ENCODE data around the gene KLHL12. TPM values are rescaled to one million over a fixed set of nuclear protein-coding genes. Genes with fewer than 3 reads are reported as not detected.

KLHL12 gene
- total RNA-seq, 4 donors from 2014 or later, result 14.1 to 23.0 (median 21.5) TPM

DNA sequence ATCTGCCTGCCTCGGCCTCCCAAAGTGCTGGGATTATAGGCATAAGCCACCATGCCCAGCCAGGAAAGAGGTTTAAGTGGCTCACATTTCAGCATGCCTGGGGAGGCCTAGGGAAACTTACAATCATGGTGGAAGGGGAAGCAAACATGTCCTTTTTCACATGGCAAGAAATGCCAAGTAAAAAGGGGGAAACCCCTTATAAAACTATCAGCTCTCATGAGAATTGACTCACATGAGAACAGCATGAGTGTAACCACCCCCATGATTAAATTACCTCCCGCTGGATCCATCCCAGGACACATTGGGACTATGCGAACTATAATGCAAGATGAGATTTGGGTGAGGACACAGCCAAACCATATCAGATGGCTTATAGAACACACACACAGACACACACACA lies 8.8 kb upstream of the KLHL12 start:
- Histone ChIP-seq H3K36me3 (peaks cover 0 to 12% of the 10 kb centered on the region in 2 donors), H3K4me3 (no peak overlapping the region), H3K4me1 (no peaks in the 10 kb centered on the region), H3K27me3 (no peaks in the 10 kb centered on the region), H3K27ac (no peak overlapping the region), H3K9me3 (no peaks in the 10 kb centered on the region)
- ATAC-seq, result no peak
- 60 to 80% methylated on average over 2 to 3 of the region's 3 CpGs for WGBS, 2 donors (ENCODE audit: low coverage in 1 of 2)
- TF ChIP-seq EP300 (IDR thresholded peaks at IDR 0.05) (no peak), POLR2A (IDR thresholded peaks at IDR 0.05) (no peak), POLR2AphosphoS5 (IDR thresholded peaks at IDR 0.05) (no peak)
- TF ChIP-seq, protein P1, sequence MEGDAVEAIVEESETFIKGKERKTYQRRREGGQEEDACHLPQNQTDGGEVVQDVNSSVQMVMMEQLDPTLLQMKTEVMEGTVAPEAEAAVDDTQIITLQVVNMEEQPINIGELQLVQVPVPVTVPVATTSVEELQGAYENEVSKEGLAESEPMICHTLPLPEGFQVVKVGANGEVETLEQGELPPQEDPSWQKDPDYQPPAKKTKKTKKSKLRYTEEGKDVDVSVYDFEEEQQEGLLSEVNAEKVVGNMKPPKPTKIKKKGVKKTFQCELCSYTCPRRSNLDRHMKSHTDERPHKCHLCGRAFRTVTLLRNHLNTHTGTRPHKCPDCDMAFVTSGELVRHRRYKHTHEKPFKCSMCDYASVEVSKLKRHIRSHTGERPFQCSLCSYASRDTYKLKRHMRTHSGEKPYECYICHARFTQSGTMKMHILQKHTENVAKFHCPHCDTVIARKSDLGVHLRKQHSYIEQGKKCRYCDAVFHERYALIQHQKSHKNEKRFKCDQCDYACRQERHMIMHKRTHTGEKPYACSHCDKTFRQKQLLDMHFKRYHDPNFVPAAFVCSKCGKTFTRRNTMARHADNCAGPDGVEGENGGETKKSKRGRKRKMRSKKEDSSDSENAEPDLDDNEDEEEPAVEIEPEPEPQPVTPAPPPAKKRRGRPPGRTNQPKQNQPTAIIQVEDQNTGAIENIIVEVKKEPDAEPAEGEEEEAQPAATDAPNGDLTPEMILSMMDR (IDR thresholded peaks at IDR 0.05), result no peak

DNA sequence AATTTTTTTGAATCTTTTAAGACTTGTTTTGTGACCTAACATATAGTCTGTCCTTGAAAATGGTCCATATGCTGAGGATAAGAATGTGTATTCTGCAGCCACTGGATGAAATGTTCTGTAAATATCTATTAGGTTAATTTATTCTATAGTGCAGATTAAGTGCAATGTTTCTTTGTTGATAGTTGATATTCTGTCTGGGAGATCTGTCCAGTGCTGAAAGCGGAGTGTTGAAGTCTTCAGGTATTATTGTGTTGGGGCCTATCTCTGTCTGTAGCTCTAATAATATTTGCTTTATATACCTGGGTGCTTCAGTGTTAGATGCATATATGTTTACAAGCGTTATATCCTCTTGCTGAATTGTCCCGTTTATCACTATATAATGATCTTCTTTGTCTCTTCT lies 7.7 kb upstream of the KLHL12 start:
- Histone ChIP-seq H3K4me3 (no peak overlapping the region), H3K36me3 (peaks cover 0 to under 1% of the 10 kb centered on the region in 2 donors), H3K9me3 (no peaks in the 10 kb centered on the region), H3K27ac (no peak overlapping the region), H3K27me3 (no peaks in the 10 kb centered on the region), H3K4me1 (no peaks in the 10 kb centered on the region)
- no peak for TF ChIP-seq EP300 (IDR thresholded peaks at IDR 0.05)
- TF ChIP-seq, protein P1 (IDR thresholded peaks at IDR 0.05), result no peak
- TF ChIP-seq POLR2A (IDR thresholded peaks at IDR 0.05), result no peak
- TF ChIP-seq POLR2AphosphoS5 (IDR thresholded peaks at IDR 0.05), result no peak
- WGBS, 2 donors (ENCODE audit: low coverage in 1 of 2), result 76 to 92% methylated on average over 2 to 3 of the region's 3 CpGs
- ATAC-seq, result no peak

DNA sequence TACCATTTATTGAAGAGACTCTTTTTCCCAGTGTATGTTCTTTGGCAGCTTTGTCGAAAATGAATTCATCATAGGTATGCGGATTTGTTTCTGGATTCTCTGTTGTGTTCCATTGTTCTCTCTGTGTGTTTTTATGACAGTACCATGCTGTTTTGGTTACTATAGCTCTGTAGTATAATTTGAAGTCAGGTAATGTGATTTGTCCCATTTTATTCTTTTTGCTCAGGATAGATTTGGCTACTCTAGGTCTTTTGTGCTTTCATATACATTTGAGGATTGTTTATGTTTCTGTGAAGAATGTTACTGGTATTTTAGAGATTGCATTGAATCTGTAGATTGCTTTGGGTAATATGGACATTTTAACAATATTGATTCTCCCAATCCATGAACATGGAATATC lies 5.4 kb upstream of the KLHL12 start:
- no peaks in the 10 kb centered on the region for H3K9me3 ChIP-seq
- no peaks in the 10 kb centered on the region for H3K27me3 ChIP-seq
- TF ChIP-seq POLR2AphosphoS5 (IDR thresholded peaks at IDR 0.05) (no peak), EP300 (IDR thresholded peaks at IDR 0.05) (no peak), POLR2A (IDR thresholded peaks at IDR 0.05) (no peak)
- TF ChIP-seq, protein P1 (IDR thresholded peaks at IDR 0.05), result no peak
- H3K4me1 ChIP-seq, result peaks cover 0 to 4% (median 0%) of the 10 kb centered on the region in 3 donors
- H3K4me3 ChIP-seq, result no peak overlapping the region
- H3K27ac ChIP-seq, result no peak overlapping the region
- ATAC-seq, result no peak
- H3K36me3 ChIP-seq, result no peaks in the 10 kb centered on the region
- WGBS, 2 donors (ENCODE audit: low coverage in 1 of 2), result 85 to 92% methylated on average over 2 of the region's 2 CpGs

DNA sequence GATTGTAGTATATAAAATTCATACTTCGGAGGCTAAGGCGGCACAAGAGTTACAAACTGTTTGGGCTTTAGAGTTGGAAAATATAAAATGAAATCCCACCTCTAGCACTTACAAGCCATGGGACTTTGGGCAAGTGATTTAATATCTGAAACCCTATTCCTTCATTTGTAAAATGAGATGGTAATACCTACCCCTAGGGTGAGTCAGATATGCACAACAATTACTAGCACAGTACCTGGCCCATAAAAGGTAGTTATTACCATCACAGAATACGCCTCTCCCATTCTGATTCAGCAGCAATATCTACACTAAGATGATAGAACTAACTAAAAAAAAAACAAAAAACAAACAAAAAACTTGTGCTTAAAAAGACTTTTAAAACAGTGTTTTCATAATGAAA lies 3.5 kb downstream of the KLHL12 start:
- peaks cover 0 to 25% (median 0%) of the 10 kb centered on the region in 3 donors for H3K4me1 ChIP-seq
- WGBS, 2 donors (ENCODE audit: low coverage in 1 of 2), result 83 to 92% methylated on average over 3 of the region's 3 CpGs
- H3K4me3 ChIP-seq, result no peak overlapping the region
- H3K27ac ChIP-seq, result no peak overlapping the region
- TF ChIP-seq, protein P1 (IDR thresholded peaks at IDR 0.05), result no peak
- no peak for TF ChIP-seq POLR2AphosphoS5 (IDR thresholded peaks at IDR 0.05)
- no peak for ATAC-seq
- H3K36me3 ChIP-seq, result peaks cover 0 to 40% of the 10 kb centered on the region in 2 donors
- no peaks in the 10 kb centered on the region for H3K27me3 ChIP-seq
- no peaks in the 10 kb centered on the region for H3K9me3 ChIP-seq

DNA sequence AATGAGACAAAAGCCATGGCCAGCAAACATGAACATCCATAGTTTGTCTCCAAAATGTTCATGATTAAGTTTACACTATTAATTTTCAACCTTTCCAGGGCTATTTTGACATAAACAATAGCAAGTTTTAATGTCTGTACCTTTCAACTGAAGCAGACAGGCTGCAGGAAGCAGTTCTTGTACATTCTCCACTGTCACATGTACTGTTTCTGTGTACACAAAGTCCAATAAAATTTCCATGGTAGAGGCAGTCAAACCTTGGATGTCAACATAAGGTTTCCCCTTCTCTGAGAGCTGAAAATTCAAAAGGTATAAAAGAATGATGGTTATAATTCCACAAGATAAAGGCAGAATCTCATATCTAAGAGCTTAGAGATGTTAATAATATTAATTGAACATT lies 7.4 kb downstream of the KLHL12 start:
- no peaks in the 10 kb centered on the region for H3K9me3 ChIP-seq
- no peaks in the 10 kb centered on the region for H3K27me3 ChIP-seq
- no peak for ATAC-seq
- no peak overlapping the region for H3K27ac ChIP-seq
- H3K4me3 ChIP-seq, result no peak overlapping the region
- peaks cover 6 to 75% of the 10 kb centered on the region in 2 donors for H3K36me3 ChIP-seq
- peaks cover 0 to 7% (median 0%) of the 10 kb centered on the region in 3 donors for H3K4me1 ChIP-seq
- TF ChIP-seq EP300 (IDR thresholded peaks at IDR 0.05) (no peak), POLR2AphosphoS5 (IDR thresholded peaks at IDR 0.05) (no peak), POLR2A (IDR thresholded peaks at IDR 0.05) (no peak)
- TF ChIP-seq, protein P1 (IDR thresholded peaks at IDR 0.05), result no peak

Data from gastroesophageal sphincter (tissue), 4 donors.